ENCODE data around the gene LIN9.

LIN9 gene

GRCh38 chr1:226302731-226303130 lies 6.2 kb downstream of the LIN9 start:
- Mint-ChIP-seq H3K9me3 (no peaks in the 10 kb centered on the region), H3K36me3 (ENCODE audit: low read depth) (peaks cover 10% of the 10 kb centered on the region), H3K27ac (no peak overlapping the region), H3K4me1 (no peaks in the 10 kb centered on the region), H3K27me3 (ENCODE audit: low read depth) (no peaks in the 10 kb centered on the region), H3K4me3 (no peak overlapping the region)
- TF ChIP-seq, protein P1, sequence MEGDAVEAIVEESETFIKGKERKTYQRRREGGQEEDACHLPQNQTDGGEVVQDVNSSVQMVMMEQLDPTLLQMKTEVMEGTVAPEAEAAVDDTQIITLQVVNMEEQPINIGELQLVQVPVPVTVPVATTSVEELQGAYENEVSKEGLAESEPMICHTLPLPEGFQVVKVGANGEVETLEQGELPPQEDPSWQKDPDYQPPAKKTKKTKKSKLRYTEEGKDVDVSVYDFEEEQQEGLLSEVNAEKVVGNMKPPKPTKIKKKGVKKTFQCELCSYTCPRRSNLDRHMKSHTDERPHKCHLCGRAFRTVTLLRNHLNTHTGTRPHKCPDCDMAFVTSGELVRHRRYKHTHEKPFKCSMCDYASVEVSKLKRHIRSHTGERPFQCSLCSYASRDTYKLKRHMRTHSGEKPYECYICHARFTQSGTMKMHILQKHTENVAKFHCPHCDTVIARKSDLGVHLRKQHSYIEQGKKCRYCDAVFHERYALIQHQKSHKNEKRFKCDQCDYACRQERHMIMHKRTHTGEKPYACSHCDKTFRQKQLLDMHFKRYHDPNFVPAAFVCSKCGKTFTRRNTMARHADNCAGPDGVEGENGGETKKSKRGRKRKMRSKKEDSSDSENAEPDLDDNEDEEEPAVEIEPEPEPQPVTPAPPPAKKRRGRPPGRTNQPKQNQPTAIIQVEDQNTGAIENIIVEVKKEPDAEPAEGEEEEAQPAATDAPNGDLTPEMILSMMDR (IDR thresholded peaks at IDR 0.05; ENCODE audit: unreplicated experiment in 3 of 3) = no peak

DNA sequence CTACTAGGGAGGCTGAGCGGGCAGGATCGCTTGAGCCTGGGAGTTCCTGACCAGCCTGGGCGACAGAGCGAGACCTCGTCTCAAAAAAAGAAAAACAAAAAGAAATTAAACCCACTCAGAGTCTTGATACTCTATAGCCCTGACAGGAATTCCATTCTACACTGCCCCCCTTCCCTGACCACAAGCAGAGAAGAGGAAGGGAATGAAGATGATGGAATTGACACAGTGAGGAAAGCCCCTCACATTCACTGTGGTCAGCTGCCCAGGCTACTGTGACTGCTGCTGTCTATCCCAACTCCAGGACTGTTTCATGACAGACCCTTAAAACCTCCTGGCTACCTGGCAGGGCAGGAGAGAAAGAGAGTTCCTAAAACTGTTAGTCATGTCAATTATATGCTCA lies 12.1 kb downstream of the LIN9 start:
- Mint-ChIP-seq H3K36me3 (ENCODE audit: low read depth) (peaks cover 43% of the 10 kb centered on the region), H3K27ac (no peak overlapping the region), H3K9me3 (no peaks in the 10 kb centered on the region), H3K4me1 (no peaks in the 10 kb centered on the region), H3K4me3 (no peak overlapping the region), H3K27me3 (ENCODE audit: low read depth) (no peaks in the 10 kb centered on the region)
- TF ChIP-seq, protein P1 (IDR thresholded peaks at IDR 0.05; ENCODE audit: unreplicated experiment in 3 of 3) = no peak

DNA sequence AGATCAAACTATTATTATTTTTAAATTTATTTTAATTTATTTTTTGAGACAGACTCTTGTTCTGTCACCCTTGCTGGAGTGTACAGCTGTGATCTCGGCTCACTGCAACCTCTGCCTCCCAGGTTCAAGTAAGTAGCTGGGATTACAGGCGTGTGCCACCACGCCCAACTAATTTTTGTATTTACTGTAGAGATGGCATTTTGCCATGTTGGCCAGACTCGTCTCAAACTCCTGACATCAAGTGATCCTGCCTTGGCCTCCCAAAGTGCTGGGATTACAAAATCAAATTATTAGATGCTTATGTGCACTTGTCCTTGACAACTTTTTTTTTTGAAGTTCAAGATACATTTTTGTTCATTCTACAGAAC lies 15.4 kb downstream of the LIN9 start:
- Mint-ChIP-seq H3K4me3 (no peak overlapping the region), H3K27ac (no peak overlapping the region), H3K9me3 (no peaks in the 10 kb centered on the region), H3K4me1 (no peaks in the 10 kb centered on the region), H3K27me3 (ENCODE audit: low read depth) (no peaks in the 10 kb centered on the region), H3K36me3 (ENCODE audit: low read depth) (peaks cover 42% of the 10 kb centered on the region)
- TF ChIP-seq, protein P1 (IDR thresholded peaks at IDR 0.05; ENCODE audit: unreplicated experiment in 3 of 3) = no peak

GRCh38 chr1:226292874-226293552 lies 16.0 kb downstream of the LIN9 start:
- H3K36me3 Mint-ChIP-seq (ENCODE audit: low read depth) = peaks cover 43% of the 10 kb centered on the region
- H3K4me1 Mint-ChIP-seq = no peaks in the 10 kb centered on the region
- no peak overlapping the region for H3K4me3 Mint-ChIP-seq
- no peak overlapping the region for H3K27ac Mint-ChIP-seq
- TF ChIP-seq, protein P1 (IDR thresholded peaks at IDR 0.05; ENCODE audit: unreplicated experiment in 3 of 3) = no peak
- H3K27me3 Mint-ChIP-seq (ENCODE audit: low read depth) = no peaks in the 10 kb centered on the region
- H3K9me3 Mint-ChIP-seq = no peaks in the 10 kb centered on the region

DNA sequence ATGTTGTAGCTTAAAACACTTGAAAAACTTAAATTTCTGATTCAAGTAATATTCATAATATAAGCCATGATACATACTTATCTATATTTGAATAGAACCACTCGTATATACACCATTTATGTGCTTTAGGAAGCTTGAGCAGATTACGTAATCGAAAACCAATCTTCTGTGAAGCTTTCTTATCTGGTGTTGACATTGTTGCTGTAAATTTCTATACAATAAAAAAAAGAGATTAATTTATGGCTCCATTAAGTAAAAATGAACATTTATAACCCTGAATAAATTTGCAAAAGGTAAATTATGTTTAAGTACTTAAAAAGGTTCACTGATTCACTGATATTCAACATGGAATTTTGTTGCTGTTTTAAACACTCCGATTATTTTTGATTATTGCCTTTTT lies 21.4 kb downstream of the LIN9 start:
- Mint-ChIP-seq H3K4me3 (no peak overlapping the region), H3K9me3 (no peaks in the 10 kb centered on the region), H3K4me1 (no peaks in the 10 kb centered on the region), H3K27ac (no peak overlapping the region), H3K36me3 (ENCODE audit: low read depth) (peaks cover 33% of the 10 kb centered on the region), H3K27me3 (ENCODE audit: low read depth) (no peaks in the 10 kb centered on the region)
- TF ChIP-seq, protein P1 (IDR thresholded peaks at IDR 0.05; ENCODE audit: unreplicated experiment in 3 of 3) = no peak

DNA sequence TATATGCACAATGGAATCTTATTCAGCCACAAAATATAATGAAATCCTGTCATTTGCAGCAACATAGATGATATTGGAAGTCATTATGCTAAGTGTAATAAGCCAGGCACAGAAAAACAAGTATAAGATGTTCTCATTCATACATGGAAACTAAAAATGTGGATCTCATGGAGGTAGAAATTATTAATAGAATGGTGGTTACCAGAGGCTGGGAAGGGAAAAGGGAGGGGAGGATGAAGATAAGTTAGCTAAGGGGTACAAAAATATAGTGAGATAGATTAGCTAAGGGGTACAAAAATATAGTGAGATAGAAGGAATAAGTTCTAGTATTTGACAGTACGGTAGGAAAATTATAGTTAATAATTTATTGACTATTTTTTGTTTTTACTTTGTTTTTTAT lies 27.9 kb downstream of the LIN9 start:
- Mint-ChIP-seq H3K36me3 (ENCODE audit: low read depth) (peaks cover 44% of the 10 kb centered on the region), H3K9me3 (no peaks in the 10 kb centered on the region), H3K27me3 (ENCODE audit: low read depth) (no peaks in the 10 kb centered on the region), H3K4me3 (no peak overlapping the region), H3K4me1 (peaks cover 5% of the 10 kb centered on the region), H3K27ac (no peak overlapping the region)
- TF ChIP-seq, protein P1 (IDR thresholded peaks at IDR 0.05; ENCODE audit: unreplicated experiment in 3 of 3) = no peak

Data from nephron (organoid).